Lower leg skin (tissue), 3 donors: ENCODE data around the gene CCNYL1.

Source experiments
- CTCF ChIP-seq, 3 donors: fragments of 450-650 bp; IDR thresholded peaks; one replicate each; pipeline ENCODE4 v1.5.1; 2016; ENCODE audit warnings: antibody characterized with exemption in 3 of 3, mild to moderate bottlenecking in 3 of 3, moderate library complexity in 2 of 3
- POLR2A ChIP-seq, 2 donors: fragments of 450-650 bp; IDR thresholded peaks; one replicate each; pipeline ENCODE4 v1.6.1; 2016 to 2017; ENCODE audit warnings: antibody characterized with exemption in 2 of 2, mild to moderate bottlenecking in 1 of 2, moderate library complexity in 1 of 2

- TF ChIP-seq CTCF (IDR thresholded peaks at IDR 0.05): no peak
- no peak for TF ChIP-seq POLR2A (IDR thresholded peaks at IDR 0.05)
Measured at GRCh38 chr2:207704078-207704477, 7.4 kb upstream of the CCNYL1 start.
